ENCODE measurements around the gene PRKN.
"Not testable (repeated sequence)": the region's sequence is repeated elsewhere in the genome, so short reads cannot be mapped to it uniquely, and the experiment has no call there.

GRCh38 chr6:161861061-161861460 lies 866.5 kb downstream of the PRKN start:
- not testable (repeated sequence) for TF ChIP-seq PKNOX1 (IDR thresholded peaks at IDR 0.05); ELF4 (IDR thresholded peaks at IDR 0.05); TARDBP (IDR thresholded peaks at IDR 0.05); SUZ12 (IDR thresholded peaks at IDR 0.05); HDGF (IDR thresholded peaks at IDR 0.05; ENCODE audit: borderline replicate concordance); SP1 (IDR thresholded peaks at IDR 0.05); ZNF384 (IDR thresholded peaks at IDR 0.05); FOXM1 (IDR thresholded peaks at IDR 0.05; ENCODE audit: borderline replicate concordance); ARNT (IDR thresholded peaks at IDR 0.05); LEF1 (IDR thresholded peaks at IDR 0.05; ENCODE audit: borderline replicate concordance); FOXA1 (IDR thresholded peaks at IDR 0.05); FOXK2 (IDR thresholded peaks at IDR 0.05)

Measured in HEK293T (cell line).